Mesodermal cell (in vitro differentiated cells): ENCODE results near the gene SMG7.

Source experiments
- H3K27ac ChIP-seq: 2 replicates; pipeline ENCODE4 v1.7.0; 2013; ENCODE audit warnings: mild to moderate bottlenecking, low read depth, low read length, moderate library complexity; ENCODE audit not compliant: severe bottlenecking
- H3K36me3 ChIP-seq: 2 replicates; pipeline ENCODE4 v1.7.1; 2013; ENCODE audit warnings: mild to moderate bottlenecking, low read length, moderate library complexity; ENCODE audit not compliant: control insufficient read depth, insufficient read depth
- H3K4me1 ChIP-seq: one replicate; pipeline ENCODE4 v1.7.1; 2013; ENCODE audit warnings: mild to moderate bottlenecking, low read length; ENCODE audit not compliant: insufficient read depth, control insufficient read depth, poor library complexity, severe bottlenecking
- H3K4me3 ChIP-seq: 2 replicates; pipeline ENCODE4 v1.7.0; 2013; ENCODE audit warnings: low read length, control low read depth, mild to moderate bottlenecking; ENCODE audit not compliant: insufficient read depth, poor library complexity, severe bottlenecking; ENCODE audit errors: extremely low read depth
- H3K9me3 ChIP-seq: 2 replicates; pipeline ENCODE4 v1.7.1; 2013; ENCODE audit warnings: mild to moderate bottlenecking, low read length, moderate library complexity; ENCODE audit not compliant: control insufficient read depth
- WGBS, 2 experiments: methylation state at CpG; one replicate each; pipeline ENCODE4 v1.1.5; 2013; ENCODE audit warnings: missing lambda C conversion rate in 2 of 2; ENCODE audit not compliant: insufficient coverage in 2 of 2; 5-methylcytosine and 5-hydroxymethylcytosine counted together

The SMG7 gene

DNA sequence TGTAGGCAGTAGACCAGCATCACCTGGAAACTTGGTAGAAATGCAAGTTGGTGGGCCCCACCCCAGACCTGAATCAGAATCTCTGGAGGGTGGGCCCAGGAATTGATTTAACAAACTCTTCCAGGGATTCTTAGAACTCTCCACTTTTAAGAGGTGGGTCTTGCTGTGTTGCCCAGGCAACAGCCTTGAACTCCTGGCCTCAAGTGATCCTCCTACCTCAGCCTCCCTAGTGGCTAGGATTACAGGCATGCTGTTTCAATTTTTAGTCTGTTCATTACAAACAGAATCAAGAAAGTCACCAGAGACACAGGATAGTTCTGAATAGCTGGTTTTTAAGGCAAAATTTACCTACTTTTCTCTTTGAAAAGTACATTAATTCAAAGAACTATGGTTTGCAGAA, 86.8 kb downstream of the SMG7 start:
- H3K36me3 ChIP-seq: peaks cover 24% of the 10 kb centered on the region
- no peak overlapping the region for H3K27ac ChIP-seq
- H3K4me1 ChIP-seq: no peaks in the 10 kb centered on the region
- H3K4me3 ChIP-seq: no peak overlapping the region
- no peaks in the 10 kb centered on the region for H3K9me3 ChIP-seq

GRCh38 chr1:183562701-183563100, 90.4 kb downstream of the SMG7 start:
- no peaks in the 10 kb centered on the region for H3K36me3 ChIP-seq
- no peaks in the 10 kb centered on the region for H3K4me1 ChIP-seq
- no peak overlapping the region for H3K4me3 ChIP-seq
- no peaks in the 10 kb centered on the region for H3K9me3 ChIP-seq
- 100% methylated on average over 1 of the region's 2 CpGs; no CpG with 5 or more reads in 1 of the 2 experiments for WGBS, 2 experiments
- H3K27ac ChIP-seq: no peak overlapping the region

GRCh38 chr1:183565261-183565660, 93.0 kb downstream of the SMG7 start:
- Histone ChIP-seq H3K4me3 (no peak overlapping the region), H3K36me3 (no peaks in the 10 kb centered on the region), H3K27ac (no peak overlapping the region), H3K4me1 (peaks cover 14% of the 10 kb centered on the region), H3K9me3 (no peaks in the 10 kb centered on the region)
- 68 to 95% methylated on average over 3 to 4 of the region's 4 CpGs for WGBS, 2 experiments

DNA sequence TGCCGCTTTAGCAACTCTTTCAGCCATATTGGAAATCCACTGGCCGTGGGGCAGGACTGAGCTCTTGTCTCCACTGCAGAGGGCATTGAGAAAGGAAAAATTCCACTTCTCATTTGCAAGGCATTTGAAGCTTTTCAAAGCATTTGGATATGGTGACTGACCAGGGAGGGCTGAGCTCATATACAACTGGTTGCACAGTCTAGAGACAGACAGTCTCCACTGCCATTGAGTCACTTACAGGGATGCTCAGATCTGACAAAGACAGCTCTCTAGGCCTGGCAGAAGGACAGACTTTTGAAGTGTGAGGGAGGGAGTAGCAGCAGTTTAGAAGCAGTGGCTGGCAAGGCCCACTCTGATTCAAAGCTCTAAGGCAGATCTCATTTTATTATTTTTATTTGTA, 93.7 kb downstream of the SMG7 start:
- Histone ChIP-seq H3K4me3 (no peak overlapping the region), H3K9me3 (no peaks in the 10 kb centered on the region), H3K27ac (no peak overlapping the region), H3K4me1 (peaks cover 14% of the 10 kb centered on the region), H3K36me3 (no peaks in the 10 kb centered on the region)
- WGBS, 2 experiments: 89 to 100% methylated on average over 2 of the region's 2 CpGs

GRCh38 chr1:183567584-183567983, 95.3 kb downstream of the SMG7 start:
- no peaks in the 10 kb centered on the region for H3K36me3 ChIP-seq
- H3K4me3 ChIP-seq: no peak overlapping the region
- H3K27ac ChIP-seq: no peak overlapping the region
- WGBS, 2 experiments: 79 to 94% methylated on average over 4 to 5 of the region's 5 CpGs
- H3K9me3 ChIP-seq: no peaks in the 10 kb centered on the region
- H3K4me1 ChIP-seq: peaks cover 14% of the 10 kb centered on the region

- H3K9me3 ChIP-seq: no peaks in the 10 kb centered on the region
- H3K4me1 ChIP-seq: peaks cover 14% of the 10 kb centered on the region
- H3K36me3 ChIP-seq: no peaks in the 10 kb centered on the region
- WGBS, 2 experiments: 91 to 94% methylated on average over 6 to 11 of the region's 12 CpGs
- no peak overlapping the region for H3K4me3 ChIP-seq
- H3K27ac ChIP-seq: no peak overlapping the region
These were observed 96.1 kb downstream of the SMG7 start for GRCh38 chr1:183568176-183569021.

DNA sequence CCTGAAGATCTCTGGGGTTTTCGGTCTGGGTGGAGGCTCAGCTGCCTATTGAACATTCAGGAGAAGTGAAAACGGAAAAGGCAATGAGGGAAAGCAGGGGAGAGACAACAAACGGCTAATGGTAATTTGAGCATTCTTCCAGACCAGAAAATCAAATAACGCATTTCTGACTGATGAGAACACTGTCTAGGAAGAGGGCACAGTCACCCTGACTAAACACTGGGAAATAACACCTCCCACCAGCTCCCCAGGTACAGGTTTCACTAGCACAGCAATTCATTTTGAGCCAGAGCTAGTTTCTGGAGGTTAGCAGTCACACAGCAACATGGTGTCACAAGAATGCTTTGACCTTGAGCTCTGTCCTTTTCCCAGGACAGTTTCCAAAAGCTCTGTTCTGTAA, 96.8 kb downstream of the SMG7 start:
- Histone ChIP-seq H3K9me3 (no peaks in the 10 kb centered on the region), H3K36me3 (no peaks in the 10 kb centered on the region), H3K4me3 (no peak overlapping the region), H3K4me1 (peaks cover 14% of the 10 kb centered on the region), H3K27ac (no peak overlapping the region)
- whole genome bisulfite sequencing, 2 experiments: 94 to 100% methylated on average over 3 to 4 of the region's 4 CpGs

DNA sequence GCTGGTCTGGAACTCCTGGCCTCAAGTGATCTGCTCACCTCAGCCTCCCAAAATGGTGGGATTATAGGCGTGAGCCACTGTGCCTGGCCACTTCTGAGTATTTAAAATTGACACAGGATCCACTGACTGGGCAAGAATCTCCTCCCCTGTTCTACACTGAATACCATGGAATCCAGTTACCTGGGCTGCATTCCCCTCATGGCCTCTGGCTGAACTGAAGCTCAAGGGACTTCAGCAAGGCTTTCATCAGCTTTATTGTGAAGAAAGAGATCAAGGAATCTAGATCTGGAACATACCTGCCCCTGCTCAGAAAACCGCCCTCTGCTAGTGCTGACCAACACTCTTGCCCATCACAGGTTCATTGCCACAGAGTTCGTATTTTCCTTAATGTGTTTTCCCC, 97.5 kb downstream of the SMG7 start:
- Histone ChIP-seq H3K9me3 (no peaks in the 10 kb centered on the region), H3K36me3 (no peaks in the 10 kb centered on the region), H3K4me1 (peaks cover 14% of the 10 kb centered on the region), H3K27ac (no peak overlapping the region), H3K4me3 (no peak overlapping the region)
- WGBS, 2 experiments: 93 to 96% methylated on average over 3 of the region's 3 CpGs

- H3K4me1 ChIP-seq: peaks cover 14% of the 10 kb centered on the region
- WGBS, 2 experiments: 84 to 86% methylated on average over 3 of the region's 4 CpGs
These were observed 98.2 kb downstream of the SMG7 start for GRCh38 chr1:183570451-183570850.

GRCh38 chr1:183571678-183572268, 99.5 kb downstream of the SMG7 start:
- no peaks in the 10 kb centered on the region for H3K36me3 ChIP-seq
- H3K4me1 ChIP-seq: peaks cover 14% of the 10 kb centered on the region
- no peak overlapping the region for H3K4me3 ChIP-seq
- H3K9me3 ChIP-seq: no peaks in the 10 kb centered on the region
- WGBS, 2 experiments: 100% methylated on average over 2 of the region's 4 CpGs
- no peak overlapping the region for H3K27ac ChIP-seq

More at GRCh38 chr1:183570451-183570850, 98.2 kb downstream of the SMG7 start:
- Histone ChIP-seq H3K4me3 (no peak overlapping the region), H3K27ac (no peak overlapping the region), H3K9me3 (no peaks in the 10 kb centered on the region), H3K36me3 (no peaks in the 10 kb centered on the region)

DNA sequence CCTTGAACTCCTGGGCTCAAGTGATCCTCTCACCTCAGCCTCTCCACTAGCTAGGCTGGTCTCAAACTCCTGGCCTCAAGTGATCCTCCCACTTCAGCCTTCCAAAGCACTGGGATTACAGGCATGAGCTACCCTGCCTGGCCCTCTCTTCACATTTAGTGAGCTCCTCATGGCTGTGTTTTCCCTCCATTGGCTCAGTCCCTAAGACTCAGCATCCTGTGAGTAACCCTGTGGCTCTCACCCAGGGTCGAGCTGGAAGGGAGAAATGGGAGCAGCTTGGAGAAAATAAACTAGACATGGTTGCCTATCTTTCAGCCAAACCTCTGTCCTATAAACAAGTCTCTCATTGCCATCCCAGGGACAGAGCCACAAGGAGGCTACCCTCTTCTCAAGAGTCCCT, 100.4 kb downstream of the SMG7 start:
- H3K9me3 ChIP-seq: no peaks in the 10 kb centered on the region
- H3K4me1 ChIP-seq: peaks cover 14% of the 10 kb centered on the region
- H3K27ac ChIP-seq: no peak overlapping the region
- WGBS, 2 experiments: 100% methylated on average over 1 of the region's 1 CpG; no CpG with 5 or more reads in 1 of the 2 experiments
- no peak overlapping the region for H3K4me3 ChIP-seq
- no peaks in the 10 kb centered on the region for H3K36me3 ChIP-seq
